ENCODE data around the gene RAB43.

RAB43 gene

DNA sequence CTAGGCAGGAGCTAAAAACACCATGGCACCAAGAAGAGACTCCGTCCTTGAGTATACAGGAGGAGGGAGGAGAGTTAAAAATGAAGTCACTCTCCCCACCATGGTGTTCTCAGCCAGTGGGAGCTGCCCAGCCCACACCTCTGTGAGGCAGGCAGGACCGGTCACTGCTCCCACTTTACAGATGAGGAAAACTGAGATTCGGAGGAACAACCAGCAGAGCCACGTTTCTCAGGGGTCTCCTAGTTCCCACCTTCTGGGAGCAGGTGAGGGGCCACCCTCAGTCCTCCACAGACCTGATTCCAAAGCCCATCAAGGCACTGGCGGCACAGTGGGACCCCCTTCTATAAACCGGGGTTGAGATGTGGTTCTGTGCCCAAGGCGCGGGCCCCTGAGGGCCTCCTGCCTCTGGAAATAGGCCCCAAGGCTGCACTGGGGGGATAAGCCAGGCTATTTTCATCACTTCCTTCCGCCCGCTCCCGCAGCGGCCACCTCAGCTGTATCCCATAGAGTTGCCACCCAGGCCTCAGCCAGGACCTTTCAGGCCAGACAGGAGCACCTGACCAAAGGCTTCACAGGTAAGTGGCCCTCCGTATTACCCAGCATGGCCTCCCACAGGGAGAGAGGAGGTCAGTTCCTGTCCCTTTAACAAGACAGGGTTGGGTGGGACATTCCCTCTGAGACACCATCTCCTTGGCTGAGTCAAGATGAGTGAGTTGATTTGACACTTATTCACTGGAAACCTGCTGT, 61.2 kb downstream of the RAB43 start, which contains the start of gene GP9:
Gene GP9, plus strand, starts transcription at position 504 of the 747 bp plus-strand sequence. CDS start 961 bp downstream, outside the sequence.
- DNase-seq, result no peak

DNA sequence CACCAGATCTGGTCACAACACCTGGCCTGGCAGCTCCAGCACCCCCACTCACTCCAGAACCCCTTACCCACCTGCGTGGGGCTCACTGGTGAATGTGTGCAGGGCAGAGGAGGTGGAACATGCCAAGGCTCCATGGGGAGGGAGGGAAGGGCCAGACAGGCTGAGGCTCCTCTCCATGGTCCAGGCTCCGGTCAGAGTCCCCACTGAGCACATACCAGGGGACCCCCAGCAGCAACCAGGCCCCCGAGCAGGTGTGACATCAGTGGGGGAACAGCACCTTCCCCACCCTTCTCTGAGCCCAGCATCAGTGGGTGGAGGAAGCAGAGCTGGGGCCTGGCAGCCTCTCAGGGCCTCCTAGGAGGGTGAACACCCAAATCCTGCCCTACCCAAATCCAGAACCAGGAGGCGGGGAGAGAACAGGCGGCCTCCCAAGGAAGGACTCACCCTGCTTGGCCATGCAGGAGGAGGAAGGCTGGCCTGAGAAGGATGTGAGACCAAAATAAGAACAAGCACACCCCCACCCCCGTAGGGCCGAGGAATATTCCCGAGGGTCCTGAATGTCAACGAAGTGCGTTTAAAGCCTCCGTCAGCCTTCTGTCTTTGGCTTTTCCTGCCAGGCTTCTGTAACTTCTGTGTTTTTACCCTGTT, 62.2 kb downstream of the RAB43 start:
- no peak for DNase-seq

DNA sequence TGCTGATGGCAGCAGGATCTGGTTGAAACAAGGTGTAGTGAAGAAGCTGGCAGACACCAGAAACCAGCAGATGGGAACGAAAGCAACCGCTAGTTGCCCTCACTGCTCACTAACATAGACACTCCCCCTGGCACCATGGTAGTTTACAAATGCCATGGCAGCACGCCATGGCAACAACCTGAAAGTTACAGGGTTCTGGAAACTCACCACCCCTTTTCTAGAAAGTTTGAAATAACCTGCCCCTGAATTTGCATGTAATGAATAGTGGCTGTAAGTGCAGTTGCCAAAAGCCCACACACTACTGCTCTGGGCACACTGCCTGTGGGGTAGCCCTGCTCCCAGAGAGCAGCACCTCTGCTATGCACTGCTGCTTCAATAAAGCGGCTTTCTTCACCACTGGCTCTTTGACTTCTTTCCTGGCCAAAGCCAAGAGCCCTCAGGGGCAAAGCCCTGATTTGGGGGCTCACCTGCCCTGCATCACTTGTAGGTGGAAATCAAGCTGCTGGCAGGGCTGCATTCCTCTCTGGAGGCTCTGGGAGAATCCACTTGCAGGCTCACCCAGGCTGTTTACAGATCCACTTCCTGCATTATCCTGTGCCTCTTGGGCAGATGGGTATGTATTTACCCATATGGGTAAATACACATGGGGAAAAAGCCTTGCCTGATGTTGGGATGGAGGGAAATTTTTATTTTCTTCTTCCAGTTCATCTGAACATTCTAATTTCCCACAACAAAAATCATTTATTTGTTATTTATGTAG, 63.0 kb downstream of the RAB43 start:
- no peak for DNase-seq

DNA sequence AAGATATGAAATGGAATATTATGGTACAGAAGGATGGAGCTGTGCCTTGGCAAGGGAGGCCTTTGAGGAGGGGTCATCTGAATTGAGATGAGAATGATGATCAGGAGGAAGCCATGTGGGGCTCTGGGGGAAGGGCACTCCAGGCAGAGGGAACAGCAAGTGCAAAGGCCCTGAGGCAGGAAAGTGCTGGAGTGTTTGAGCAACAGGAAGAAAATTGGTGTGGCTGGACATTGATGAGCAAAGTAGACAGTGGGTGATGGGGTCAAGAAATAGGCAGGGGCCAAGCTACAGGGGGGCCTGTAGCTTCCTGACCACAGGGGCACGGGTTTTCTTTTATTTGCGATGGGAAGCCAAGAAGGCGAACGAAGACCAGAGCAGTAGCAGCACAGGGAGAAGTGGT, 64.4 kb downstream of the RAB43 start:
- DNase-seq, result no peak

DNA sequence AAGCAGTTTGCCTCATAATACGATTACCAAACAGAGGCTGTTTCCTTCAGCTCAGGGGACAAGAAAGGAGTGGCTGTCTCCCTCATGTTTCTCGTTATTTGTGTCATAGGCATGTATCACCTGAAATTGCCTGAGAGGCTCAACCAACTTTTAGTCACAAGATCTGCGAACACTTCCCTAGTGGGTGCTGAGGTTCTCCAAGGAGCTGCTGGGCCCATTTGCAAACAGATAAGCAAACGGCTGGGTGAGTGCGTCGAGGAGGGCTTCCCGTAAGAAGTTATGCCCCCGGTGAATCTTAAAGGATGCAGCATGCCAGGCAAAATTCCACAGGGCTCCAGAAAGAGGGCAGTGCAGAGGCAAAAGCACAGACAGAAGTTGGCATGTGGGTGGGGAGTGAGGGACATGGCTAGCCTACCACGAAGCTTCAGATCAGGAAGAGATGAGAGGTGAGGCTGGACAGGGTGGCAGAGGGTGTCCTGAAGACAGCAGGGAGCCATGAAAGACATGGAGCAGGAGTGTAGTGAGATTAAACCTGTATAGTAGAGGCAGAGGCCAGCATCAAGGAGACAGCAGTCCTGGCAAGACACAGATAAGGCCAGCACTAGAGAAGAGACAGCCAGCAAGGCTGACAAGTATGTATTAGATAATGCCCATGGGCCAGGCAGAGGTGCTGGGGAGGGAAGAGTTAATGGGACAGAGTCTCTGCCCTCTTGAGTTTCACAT, 65.0 kb downstream of the RAB43 start:
- no peak for DNase-seq

DNA sequence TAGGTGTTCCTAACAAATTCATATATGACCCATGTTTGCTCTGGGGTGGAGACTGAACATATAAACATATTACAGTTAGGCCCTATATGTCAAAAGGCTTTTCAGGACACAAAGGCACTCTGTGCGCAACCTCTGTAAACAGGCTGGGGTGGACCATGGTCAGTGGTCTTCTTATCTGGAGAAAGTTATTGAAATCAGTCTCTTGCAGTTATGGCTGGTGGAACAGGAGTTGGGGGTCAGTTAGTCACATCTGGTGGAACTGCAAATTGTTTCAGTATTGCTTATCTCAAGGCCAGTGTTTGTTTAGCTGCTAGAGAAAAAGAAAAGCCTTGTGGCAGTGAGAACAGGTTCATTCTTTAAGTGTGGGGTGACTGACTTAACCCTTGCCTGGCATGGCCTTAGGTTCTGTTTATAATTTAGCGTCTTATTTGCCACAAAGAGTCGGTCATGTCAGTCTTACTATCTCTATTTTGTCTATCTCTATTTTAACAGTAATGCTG, 66.9 kb downstream of the RAB43 start:
- DNase-seq, result no peak

DNA sequence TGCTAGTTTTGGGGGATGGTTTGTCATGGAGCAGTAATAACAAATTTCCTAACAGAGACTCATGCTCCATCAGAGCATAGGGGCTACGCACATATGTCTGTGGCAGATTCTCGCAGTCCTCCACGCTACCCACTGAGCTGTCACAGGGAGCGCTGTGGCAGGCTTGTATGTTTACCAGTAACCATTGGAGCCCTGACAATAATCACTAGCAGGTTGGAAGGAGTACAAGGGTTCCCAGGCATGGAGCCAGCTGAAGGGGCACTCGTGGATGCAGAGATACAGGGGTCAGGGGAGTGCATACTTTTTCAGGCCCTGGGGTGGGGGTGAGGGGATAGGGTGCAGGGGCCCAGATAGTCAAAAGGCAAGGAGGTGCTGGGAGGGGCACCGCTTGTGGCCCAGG, 68.9 kb downstream of the RAB43 start:
- DNase-seq, result no peak

DNA sequence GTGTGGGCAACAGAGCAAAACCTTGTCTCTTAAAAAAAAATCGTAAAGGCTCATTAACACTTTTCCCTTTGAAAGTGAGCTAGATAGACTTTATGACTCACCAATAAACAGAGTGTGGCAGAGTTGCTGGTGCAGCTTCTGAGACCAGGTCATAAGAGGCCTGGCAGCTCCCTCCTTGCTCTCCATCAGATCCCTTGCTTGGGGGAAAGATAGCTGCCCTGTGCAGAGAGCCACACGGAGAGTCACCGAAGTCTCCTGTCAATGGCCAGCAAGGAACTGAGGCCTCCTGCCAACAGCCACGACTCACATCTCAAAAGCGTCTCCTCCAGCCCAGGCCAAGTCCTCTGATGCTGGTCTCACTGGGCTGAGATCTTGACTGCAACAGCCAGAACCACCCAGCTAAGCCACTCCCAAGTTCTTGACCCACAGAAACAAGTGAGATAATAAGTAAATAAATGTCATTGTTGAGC, 69.7 kb downstream of the RAB43 start:
- no peak for DNase-seq

DNA sequence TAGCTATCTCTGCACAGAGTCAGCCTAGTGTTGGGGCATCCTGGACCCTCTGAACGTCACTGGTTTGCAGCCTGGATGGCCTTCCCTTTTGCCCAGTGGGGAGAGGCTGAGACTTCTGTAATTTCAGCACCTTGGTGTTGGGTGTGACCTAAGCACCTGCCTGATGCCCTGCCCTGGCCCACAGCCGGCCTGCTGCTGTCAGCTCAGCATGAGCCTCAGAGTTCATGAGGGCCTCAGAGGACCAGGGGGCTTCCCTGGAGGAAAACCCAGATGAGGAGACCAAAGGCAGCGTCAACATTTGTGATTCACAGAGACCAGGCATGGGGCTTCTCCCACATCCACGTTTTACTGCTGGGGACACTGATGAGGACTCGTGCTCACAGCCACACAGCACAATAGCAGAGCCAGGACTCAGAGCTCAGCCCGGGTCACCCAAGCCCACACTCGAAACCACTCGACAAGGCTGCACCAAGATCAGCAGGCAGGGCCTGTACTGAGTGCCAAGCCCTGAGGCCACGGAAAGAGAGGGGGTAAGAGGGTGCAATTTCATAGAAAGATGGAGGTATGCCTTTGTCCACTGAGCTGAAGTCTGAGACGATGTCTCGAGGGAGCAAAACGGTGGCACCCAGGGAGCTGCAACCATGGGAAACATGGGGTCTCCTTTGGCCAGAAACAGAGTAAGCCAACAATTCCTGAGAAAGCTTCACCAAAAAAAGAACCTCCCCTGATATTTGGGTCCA, 70.9 kb downstream of the RAB43 start:
- no peak for DNase-seq

DNA sequence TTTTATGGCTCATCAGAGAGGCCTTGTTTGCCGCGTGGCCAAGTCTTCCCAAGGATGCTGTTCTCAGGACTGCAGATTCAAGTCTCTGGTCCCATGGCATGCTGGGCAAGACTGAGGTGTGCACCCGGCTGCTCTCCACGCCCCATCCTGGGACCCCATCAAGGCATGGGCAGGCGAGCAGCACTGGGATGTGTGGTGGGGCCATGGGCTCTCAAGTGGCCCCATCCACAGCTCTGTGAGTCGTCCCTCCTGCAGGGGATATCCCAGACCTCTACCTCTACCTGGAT, 74.1 kb downstream of the RAB43 start:
- DNase-seq, result no peak

DNA sequence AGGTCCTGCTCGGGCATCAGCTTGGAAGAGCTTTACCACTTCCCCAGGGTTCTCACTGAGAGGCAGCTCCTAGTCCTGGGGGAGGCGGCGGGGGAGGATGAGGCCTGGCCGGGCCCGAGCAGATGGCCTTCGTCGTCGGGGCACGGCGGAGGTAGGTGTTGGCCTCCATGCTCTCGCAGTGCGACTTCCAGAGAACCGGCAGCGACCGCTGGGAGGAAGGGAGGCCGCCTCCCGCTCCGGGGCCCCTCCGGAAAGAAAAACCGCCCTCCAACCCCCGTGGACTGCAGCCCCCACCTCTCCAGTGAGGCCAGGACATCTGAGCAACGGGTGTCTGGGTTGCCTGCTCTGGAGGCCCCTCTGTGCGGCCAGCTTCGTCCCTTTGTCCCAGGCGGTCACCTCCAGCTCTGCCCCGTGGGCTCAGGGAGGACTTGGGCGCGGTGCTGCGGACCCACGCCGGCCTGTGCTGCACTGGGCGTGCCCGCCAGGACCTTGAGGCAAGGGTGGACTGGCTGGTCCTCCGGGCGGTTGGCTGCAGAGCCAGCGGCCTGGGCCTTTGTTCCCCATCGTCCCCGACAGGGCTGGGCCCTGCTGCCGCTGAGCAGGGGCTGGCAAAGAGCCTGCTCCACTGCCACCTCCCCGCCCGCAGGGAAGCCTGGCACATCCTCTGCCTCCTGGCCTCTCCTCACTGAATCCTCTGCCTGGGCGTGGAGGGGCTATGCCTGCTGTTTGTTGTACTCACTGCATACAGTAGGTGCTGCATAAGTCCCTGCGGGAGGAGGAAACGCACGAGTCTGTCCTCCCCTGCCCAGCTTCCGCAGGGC, 74.7 kb downstream of the RAB43 start:
- DNase-seq, result no peak

DNA sequence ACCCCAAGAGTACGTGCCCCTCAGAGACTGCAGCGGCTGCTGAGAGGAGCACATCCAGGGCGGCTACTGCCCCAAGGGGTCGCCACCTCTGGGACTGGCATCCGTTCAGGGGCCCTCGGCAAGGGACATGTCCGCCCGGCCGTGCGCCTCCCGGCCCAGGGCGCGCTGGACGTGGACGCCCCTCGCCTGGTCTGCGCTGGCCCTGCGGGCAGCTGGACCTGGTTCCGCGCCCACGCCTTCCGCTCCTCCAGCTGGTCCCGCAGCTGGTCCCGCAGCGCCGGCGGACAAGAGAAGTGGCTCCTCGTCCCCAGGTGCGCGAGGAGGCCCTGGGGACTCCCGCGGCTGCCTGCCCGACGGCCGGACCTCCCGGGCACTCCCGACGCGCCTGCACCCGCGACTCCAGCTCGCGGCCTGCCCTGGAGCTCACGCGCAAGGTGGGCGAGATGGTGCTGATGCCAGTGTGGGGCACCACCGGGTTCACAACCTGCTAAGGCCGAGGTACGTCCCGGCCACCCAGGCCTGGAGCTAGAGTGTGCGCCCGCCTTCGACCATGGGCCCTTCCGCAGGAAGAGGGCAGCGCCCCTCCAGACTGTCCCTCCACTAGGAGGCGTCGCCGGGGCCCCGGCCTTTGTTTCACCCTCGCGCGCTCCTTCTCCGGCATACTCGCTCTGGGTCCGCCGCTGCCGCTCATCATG, 75.4 kb downstream of the RAB43 start:
- DNase-seq, result no peak

DNA sequence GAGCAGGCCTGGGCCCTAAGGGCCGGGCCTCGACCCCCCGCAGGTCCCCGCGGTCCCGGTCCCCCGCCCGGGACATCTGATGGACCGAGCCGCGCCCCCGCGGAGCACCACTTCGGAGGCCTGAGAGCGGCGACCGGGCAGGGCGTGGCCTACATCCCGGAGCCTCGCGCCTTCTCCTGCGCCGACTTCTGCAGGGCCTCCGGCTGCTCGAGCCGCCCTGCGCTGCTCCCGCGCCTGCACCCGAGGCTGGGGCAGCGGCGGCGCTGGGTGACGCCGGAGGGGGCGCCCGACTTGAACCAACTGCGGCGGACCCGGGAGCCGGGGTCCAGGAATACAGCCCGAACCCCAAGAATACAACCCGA, 75.9 kb downstream of the RAB43 start:
- DNase-seq, result peak; percentile 62

DNA sequence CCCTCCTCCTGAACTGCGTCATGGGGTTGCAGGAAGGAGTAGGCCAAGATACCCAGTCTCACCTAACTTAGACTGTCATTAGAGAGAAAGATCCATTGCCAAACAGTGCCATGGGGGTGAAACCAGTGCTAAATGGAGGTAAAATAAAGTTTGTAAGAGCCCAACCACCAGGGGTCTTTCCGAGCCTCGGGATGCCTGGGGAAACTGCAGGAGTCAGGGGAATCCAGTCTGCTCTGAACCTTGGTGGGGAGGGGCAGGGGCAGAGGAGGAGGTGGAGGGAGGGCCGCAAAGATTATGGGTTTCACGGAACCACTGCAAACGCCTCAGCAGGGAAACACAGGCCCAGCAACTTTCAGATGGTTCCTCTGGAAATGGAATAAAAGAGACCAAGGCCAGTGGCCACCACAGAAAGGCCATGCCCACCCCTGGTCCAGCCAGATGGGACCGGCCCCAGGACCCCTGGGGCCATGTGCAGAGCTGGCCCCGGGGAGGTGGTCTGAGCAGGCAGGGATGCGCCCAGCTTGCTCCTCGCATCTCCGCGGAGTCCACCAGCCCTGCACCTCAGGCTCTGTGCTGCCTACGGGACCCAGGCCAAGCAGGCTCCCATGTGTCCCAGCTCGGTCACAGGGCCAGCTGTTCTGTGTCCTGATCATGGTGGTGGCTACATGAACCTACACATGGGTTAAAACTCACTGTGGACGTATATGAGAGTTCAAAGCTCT, 80.9 kb downstream of the RAB43 start:
- no peak for DNase-seq

DNA sequence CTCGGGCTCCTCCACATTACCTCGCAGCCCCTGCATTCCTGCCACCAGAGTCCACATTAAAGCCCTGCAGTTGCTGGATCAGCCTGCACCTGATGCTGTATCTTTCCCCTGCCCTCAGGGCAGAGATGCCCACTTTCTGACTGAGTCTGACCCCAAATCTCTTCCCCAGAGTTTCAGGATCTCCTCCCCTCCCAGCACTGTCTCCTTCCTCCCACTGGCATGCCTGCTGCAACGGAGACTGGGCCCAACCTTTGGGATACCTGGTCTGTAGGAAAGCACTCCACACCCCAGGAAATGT, 81.6 kb downstream of the RAB43 start:
- DNase-seq, result no peak

DNA sequence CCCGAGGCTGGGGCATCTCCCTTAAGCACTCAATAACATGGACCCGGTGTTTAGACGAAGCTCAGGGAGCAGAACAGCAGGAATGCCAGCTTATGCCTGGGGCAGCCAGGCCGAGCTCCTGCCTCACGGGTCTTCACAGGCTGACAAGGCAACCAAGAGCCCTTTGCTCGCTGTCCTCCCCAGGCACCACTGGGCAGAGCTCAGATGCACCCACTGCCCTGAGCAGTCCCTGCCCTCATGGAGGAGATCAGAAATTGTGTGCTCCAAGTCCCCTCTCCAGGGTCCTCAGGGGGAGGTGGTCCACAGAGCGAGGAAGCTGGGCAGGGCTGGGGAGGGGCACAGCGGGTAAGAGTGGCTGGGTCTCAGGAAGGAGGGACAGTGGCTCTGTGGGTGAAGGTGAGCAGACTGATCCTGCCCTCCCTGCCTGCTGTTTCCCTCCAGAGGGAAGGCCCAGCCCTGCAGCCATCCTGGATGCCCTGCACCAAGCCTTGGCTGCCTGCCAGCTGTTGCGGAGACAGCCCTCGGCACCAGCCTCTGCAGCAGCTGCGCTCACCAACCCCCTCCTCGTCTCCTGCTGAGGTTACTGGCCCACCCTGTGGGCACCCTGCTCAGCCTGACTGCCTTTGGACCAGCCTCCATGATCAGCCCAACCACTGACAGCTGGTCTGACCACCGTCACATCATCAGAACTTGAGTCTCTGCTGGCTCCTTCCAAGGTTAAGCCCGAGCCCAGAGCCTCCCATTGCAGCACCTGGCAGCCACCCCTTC, 82.1 kb downstream of the RAB43 start:
- no peak for DNase-seq

DNA sequence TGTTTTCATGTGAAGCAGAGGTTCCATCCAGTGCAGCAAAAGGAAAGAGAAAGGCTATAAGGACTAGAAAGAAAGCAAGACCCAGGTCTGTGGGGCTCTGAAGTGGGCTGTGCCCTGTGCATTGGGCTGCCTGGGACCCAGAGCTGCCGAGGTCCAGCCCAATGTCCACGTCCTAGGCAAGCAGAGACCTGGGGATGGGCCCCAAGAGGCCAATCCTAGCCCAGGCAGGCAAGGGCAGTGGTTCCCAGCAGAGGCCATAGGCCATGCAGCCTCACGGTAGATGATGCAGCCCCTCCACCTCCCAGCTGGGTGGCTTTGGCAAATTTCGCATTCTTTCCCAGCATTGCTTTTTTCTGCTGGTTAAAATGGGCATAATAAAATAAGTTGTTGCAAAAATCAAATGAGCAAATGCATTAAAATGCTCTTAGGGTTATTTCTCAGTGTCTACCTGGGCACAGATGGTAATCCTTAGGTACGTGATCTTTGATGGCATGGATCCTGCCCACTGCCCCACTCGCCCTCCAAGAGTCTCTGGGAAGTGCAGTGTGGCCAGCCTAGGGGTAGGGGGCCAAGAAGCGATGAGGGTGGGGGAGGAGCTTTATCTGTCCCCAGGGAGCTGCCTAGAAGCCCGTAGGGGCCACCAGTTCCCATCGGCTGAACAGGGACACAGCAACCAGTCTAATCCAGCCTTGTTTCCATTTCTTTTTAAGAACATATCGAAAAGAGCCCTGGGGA, 83.3 kb downstream of the RAB43 start:
- no peak for DNase-seq
